Measurements from ENCODE around the gene DYNC2LI1.
"Not testable (repeated sequence)": the region's sequence is repeated elsewhere in the genome, so short reads cannot be mapped to it uniquely, and the experiment has no call there.

Gene DYNC2LI1

DNA sequence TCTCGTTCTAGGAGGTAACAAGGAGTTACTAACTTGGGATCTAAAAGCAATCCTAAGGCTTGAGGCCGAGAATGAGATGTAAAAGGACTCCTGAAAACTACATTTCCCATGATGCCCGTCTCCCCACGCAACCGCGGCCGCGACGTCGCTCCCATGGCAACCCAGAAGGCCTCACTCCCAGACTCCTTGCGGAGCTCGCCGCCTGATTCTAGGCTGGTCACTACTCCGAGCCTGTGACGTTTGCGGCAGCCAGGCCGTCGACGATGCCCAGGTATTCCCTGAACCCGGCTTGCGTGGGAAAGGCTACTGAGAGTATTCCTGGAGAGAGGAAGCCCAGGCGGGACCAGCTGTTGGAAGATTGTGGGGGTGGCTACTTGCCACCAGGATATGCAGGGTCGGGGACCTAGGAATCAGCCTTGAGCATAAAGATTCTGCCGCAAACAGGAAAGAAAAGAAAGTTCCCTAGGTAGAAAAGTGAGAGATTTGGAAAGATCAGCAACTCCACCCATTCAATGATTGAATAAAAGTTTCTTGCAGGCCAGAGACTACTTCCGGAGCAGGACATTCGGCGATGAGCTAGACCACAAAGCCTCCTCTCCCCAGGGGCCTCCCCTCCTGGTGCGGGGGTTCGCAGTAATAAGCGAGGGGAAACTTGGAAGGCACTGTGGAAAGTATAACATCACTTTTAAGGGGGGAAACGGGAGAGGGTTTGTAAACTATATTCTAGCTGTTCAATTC, at the start of gene DYNC2LI1:
Gene DYNC2LI1, plus strand, starts transcription at position 164 of the 738 bp plus-strand sequence. Its CDS starts 100 bp downstream, at position 264.
- peak; percentile 79 for DNase-seq

DNA sequence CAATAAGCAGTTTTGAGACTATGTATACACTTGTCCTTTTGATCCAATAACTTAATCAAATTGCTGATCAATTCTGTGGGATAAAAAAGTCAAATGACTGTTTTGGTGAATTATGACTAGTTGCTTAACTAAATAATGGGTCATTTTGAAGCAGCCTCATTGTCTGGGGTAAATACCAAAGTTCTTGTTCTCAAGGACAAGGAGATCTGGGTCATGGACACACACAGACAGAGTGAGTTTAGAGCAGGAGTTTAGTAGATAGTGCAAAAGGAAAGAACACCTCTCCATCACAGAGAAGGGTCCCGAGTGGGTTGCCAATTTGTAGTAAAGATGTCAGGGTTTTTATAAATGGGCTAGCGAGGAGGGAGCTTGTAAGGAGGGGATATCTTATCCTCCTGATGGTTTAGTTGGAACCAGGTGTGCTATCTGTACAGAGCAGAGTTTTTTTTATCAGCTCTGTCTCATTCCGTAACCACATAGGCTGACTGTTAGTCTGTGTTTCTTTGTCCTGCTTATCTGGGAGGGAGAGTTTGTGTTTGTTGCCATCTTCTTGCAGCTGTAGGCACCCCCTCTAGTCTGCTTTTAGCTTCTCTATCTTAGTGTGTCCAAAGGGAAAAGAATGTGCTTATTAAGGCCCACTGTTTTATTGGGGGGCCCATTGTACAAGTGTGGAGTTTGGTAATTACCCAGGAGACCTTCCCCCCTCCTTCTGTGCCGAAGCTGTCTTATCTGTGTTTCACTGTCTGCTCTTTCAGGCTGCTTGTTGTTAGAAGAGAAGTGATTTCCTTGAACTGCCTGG, 48.9 kb upstream of the DYNC2LI1 start:
- no peak for DNase-seq

DNA sequence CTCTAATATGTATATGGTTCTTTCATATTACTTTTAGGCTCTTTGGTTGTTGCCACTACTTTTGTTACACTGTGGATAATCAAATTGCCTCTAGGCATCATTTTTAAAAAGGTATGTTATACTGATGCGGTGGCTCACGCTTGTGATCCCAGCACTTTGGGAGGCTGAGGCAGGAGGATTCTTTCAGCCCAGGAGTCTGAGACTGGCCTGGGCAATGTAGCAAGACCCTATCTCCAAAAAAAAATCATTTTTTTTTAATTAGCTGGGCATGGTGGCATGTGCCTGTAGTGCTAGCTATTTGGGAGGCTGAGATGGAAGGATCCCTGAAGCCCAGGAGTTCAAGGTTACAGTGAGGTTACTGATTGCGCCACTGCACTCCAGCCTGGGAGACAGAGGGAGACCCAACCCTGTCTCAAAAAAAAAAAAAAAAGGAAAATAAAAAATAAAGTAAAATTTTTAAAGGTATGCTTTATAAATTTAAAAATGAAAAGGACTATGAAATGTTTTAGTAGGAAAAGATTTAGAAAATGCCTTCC, 48.1 kb upstream of the DYNC2LI1 start:
- DNase-seq, result no peak

DNA sequence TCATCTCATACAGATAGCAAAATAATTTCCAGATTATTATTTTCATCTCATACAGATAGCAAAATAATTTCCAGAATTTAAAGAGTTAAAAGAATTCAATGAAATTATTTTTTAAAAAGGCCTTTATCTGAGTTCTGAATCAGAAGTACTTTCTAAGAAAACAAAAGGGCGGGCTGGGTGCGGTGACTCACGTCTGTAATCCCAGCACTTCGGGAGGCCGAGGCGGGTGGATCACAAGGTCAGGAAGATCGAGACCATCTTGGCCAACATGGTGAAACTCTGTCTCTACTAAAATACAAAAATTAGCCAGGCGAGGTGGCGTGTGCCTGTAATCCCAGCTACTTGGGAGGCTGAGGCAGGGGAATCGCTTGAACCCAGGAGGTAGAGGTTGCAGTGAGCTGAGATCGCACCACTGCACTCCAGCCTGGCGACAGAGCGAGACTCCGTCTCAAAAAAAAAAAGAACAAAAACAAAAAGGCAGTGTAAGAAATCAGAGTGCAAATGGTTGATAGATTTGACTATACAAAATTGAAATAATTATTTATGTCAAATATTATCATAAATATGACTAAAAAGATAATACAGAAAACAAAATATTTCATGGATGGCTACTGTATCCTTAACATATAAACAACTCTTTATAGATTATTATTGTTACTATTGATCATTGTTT, 46.7 kb upstream of the DYNC2LI1 start:
- not testable (repeated sequence) for DNase-seq

- no peak for DNase-seq
These were observed 46.2 kb upstream of the DYNC2LI1 start for GRCh38 chr2:43727634-43728014.

- no peak for DNase-seq
These were observed 44.2 kb upstream of the DYNC2LI1 start for GRCh38 chr2:43729491-43730174.

- DNase-seq, result no peak
These were observed 42.6 kb upstream of the DYNC2LI1 start for GRCh38 chr2:43731211-43731610.

DNA sequence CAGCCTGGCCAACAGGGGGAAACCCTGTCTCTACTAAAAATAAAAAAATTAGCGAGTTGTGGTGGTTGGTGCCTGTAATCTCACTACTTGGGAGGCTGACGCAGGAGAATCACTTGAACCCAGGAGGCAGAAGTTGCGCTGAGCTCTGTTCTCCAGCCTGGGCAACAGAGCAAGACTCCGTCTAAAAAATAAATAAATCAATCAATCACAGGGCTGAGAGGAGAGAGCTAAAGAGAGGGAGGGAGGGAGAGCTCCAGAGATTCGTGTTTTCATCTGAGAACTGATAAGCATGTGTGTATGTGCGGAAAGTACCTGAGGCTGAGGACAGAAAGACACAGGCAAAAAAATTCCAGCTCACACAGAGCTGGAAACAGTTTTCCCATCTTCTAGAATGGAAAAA, 37.2 kb upstream of the DYNC2LI1 start:
- no peak for DNase-seq

DNA sequence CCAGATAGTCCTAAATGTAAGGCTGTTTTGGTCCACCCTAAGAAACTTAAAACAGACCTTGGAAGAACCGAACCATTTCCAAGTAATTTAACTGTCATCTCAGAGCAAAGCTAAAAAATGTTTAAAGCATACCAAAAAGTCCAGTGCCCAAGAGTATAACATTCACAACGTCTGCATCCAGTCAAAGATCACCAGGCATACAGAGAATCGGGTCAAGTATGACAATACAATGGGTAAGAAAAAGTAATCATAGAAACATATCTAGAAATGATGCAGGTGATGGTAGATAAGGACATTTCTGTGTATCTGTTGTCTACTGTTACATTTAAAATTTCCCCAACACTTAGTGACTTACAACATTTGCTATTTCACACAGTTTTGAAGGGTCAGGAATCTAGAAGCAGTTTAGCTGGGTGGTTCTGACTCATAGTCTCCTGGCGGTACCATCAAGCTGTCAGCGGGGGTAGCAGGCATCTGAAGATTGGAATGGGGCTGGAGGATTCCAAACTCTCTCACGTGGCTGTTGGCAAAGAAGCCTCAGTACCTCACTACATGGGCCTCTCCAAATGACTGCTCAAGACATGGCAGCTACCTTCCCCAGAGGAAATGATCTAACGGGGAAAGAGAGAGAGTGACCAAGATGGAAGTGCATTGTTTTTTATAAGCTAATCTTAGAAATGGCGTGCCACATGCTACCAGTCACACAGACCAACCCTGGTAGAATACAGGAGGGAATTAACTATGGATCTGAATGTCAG, 36.6 kb upstream of the DYNC2LI1 start:
- DNase-seq, result no peak

DNA sequence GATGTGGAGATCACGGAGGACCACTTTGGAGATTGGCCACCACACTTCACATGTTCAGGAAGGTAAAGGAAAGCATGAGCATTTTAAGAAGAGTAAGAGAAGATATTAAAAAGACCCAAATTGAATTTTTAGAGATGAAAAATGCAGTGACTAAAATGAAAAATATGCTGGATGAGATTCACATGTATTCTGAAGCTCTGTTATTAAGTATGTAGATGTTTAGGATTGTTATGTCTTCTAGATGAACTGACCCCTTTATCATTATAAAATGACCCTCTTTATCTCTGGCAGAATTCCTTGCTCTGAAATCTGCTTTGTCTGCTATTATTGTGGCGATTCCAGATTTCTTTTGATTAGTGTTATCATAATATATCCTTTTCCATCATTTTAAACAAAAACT, 36.0 kb upstream of the DYNC2LI1 start:
- DNase-seq, result no peak

DNA sequence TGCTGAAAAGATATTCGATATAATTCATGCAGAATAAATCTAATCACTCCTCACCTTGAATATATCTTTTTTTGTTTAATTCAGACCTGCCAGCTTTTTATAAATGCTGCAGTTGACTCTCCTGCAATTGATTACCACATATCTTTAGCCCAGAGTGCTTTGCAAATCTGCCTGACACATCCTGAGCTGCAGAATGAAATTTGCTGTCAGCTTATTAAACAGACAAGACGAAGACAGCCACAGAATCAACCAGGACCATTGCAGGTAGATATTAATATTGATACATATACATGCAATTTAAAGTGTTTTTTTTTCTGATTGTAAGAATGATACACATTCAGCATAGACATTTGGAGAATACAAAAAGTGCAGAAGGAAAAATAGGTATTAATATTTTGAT, 35.6 kb upstream of the DYNC2LI1 start:
- DNase-seq, result no peak

DNA sequence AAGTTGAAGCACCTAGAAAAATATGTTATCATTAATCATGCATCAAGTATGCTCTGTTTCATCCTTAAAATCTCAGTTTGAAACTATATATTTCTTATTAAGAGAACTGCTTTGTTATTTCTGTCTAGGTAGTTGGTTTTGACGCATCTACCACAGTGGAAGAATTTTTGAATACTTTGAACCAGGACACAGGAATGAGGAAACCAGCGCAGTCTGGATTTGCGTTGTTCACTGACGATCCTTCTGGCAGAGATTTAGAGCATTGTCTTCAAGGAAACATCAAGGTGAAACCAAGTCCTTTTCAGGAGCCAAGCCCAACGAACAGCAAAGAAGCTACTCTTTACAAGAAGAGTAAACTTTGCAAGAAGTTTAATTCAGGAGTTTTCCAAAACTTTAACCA, 30.1 kb upstream of the DYNC2LI1 start:
- no peak for DNase-seq

DNA sequence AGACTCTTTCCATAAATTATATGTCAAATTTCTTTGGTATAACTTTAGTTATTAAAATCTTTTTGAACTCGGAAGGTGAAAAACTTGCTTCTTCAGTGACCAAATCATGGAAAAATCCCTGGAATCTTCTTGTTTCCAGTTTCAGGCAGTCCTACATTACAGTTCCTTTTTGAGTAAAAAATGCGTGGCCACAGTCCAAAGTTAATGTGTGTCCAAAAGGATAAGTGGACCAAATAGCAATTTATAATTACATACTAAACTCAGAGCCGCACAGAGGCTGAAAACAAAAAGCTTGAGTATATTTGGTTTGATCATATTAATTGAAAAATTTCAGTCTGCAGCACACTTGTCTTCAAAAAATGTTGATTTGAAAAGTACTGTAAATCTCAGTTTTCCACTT, 28.4 kb upstream of the DYNC2LI1 start:
- no peak for DNase-seq

DNA sequence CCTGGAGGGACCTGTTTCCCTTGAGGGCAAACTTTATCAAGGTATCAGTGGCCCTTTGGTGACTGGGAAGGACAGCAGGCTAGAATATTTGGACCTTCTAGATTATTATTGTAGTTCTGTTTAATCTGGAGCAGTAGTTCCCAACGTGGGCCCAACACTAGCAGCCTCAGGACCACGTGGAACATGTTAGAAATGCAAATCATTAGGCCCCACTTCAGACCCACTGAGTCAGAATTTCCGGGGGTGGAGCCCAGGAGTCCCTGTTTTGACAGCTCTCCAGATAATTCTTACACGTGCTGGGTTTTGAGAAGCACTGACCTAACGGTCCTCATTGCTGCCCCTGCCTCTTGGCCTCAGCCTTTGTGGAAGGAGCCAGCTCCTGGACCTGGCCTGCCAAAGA, 25.5 kb upstream of the DYNC2LI1 start:
- DNase-seq, result no peak

- no peak for DNase-seq
These were observed 24.3 kb upstream of the DYNC2LI1 start for GRCh38 chr2:43749583-43749982.

DNA sequence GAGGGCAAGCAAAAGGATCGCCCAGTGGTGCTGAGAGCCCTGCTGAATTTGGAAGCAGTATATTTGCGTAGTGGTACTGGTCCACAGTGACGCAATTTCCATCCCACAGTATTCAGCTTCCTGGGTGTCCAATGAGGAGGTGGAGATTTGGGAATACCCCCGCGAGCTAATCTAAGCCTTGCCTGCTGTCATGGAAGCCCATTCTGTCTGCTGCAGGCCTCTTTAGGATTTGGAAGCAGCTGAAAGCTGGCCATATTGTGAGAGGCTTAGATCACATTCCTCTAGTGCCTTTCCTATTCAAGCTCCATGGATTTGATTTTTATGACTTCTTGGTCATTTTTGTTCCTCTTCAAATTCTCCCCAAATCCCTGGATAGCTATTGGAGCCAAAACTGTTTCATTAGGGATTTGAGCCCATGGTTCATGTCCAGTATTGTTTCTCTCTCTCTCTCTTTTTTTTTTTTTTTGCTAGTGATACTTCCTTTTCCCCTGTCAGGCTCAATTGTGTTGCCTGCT, 22.3 kb upstream of the DYNC2LI1 start:
- no peak for DNase-seq

DNA sequence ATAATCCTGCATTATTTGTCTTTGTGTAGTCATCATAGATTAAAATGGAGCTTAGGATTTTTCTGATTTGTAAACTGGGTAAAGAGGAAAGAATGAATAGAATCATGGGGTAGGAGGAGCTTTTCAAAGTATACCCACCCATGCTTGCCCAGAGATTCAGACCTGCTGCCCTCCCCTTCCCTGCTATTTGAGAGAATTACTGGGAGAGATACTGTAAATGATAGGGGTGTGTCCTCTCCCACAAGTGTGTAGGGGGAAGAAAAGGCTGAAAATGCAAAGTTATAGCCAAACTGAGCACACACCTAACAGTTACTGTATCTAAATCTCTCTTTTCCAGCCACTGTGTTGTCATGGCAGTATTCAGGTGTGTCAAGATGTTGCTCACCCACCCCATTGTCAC, 21.5 kb upstream of the DYNC2LI1 start:
- no peak for DNase-seq

DNA sequence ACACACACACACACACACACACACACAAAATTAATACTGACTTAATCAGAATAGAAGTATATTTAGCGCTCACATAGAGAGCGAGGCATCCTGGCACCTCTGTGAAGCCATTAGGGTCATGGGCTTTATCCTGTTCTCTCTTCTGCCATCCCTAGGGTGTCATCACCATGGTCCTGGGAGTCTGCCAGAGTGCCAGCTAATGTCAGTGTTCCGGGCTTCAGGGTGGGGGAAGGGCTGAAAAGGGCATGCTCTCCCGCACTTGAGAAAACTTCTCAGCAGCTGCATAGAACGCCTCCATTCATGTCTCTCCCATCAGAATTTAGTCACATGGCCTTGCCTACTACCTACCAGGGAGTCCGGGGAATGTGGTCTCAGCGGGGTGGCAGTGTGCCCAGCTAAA, 19.7 kb upstream of the DYNC2LI1 start:
- no peak for DNase-seq

GRCh38 chr2:43758739-43759138, 15.1 kb upstream of the DYNC2LI1 start:
- DNase-seq, result no peak

DNA sequence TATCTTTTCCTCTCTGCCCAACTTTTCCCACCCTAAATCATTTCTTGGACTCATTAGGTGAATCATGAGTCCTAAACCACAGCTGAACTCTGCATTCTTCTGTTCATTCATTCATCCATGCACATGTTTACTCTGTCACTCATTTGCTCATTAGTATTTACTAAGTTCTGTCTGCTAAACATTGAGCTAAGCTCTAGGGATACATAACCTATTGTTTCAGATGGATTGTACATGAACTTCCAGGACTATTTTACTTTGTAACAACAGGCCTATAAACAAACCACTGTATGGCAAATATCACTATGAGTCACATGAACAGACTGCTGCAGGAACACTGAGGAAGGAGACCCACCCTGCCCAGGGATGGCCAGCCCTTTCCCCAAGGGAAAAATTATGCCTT, 14.6 kb upstream of the DYNC2LI1 start:
- DNase-seq, result no peak

GRCh38 chr2:43762286-43762685, 11.6 kb upstream of the DYNC2LI1 start:
- no peak for DNase-seq

- DNase-seq, result no peak
These were observed 10.7 kb upstream of the DYNC2LI1 start for GRCh38 chr2:43763091-43763490.

Measured in DMS153 (cell line).